GM12874 (cell line): ENCODE measurements around the gene FCHO1.

Source experiments
- TF ChIP-seq, protein P1 (sequence below): IDR thresholded peaks from 2 replicates; pipeline ENCODE4 v1.5.1; 2011; ENCODE audit warnings: low read depth, mild to moderate bottlenecking, control low read depth, low read length, moderate library complexity; ENCODE audit not compliant: insufficient read depth

Gene FCHO1

DNA sequence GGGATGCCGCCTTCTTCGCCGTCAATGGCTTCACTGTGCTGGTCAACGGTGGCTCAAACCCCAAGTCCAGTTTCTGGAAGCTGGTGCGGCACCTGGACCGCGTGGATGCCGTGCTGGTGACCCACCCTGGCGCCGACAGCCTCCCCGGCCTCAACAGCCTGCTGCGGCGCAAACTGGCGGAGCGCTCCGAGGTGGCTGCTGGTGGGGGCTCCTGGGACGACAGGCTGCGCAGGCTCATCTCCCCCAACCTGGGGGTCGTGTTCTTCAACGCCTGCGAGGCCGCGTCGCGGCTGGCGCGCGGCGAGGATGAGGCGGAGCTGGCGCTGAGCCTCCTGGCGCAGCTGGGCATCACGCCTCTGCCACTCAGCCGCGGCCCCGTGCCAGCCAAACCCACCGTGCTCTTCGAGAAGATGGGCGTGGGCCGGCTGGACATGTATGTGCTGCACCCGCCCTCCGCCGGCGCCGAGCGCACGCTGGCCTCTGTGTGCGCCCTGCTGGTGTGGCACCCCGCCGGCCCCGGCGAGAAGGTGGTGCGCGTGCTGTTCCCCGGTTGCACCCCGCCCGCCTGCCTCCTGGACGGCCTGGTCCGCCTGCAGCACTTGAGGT, 25.0 kb upstream of the FCHO1 start:
- TF ChIP-seq, protein P1, sequence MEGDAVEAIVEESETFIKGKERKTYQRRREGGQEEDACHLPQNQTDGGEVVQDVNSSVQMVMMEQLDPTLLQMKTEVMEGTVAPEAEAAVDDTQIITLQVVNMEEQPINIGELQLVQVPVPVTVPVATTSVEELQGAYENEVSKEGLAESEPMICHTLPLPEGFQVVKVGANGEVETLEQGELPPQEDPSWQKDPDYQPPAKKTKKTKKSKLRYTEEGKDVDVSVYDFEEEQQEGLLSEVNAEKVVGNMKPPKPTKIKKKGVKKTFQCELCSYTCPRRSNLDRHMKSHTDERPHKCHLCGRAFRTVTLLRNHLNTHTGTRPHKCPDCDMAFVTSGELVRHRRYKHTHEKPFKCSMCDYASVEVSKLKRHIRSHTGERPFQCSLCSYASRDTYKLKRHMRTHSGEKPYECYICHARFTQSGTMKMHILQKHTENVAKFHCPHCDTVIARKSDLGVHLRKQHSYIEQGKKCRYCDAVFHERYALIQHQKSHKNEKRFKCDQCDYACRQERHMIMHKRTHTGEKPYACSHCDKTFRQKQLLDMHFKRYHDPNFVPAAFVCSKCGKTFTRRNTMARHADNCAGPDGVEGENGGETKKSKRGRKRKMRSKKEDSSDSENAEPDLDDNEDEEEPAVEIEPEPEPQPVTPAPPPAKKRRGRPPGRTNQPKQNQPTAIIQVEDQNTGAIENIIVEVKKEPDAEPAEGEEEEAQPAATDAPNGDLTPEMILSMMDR = no peak

DNA sequence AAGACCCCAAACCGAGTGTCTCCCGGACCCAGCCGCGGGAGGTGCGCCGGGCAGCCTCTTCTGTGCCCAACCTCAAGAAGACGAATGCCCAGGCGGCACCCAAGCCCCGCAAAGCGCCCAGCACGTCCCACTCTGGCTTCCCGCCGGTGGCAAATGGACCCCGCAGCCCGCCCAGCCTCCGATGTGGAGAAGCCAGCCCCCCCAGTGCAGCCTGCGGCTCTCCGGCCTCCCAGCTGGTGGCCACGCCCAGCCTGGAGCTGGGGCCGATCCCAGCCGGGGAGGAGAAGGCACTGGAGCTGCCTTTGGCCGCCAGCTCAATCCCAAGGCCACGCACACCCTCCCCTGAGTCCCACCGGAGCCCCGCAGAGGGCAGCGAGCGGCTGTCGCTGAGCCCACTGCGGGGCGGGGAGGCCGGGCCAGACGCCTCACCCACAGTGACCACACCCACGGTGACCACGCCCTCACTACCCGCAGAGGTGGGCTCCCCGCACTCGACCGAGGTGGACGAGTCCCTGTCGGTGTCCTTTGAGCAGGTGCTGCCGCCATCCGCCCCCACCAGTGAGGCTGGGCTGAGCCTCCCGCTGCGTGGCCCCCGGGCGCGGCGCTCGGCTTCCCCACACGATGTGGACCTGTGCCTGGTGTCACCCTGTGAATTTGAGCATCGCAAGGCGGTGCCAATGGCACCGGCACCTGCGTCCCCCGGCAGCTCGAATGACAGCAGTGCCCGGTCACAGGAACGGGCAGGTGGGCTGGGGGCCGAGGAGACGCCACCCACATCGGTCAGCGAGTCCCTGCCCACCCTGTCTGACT, 24.1 kb upstream of the FCHO1 start:
- TF ChIP-seq, protein P1 = no peak

DNA sequence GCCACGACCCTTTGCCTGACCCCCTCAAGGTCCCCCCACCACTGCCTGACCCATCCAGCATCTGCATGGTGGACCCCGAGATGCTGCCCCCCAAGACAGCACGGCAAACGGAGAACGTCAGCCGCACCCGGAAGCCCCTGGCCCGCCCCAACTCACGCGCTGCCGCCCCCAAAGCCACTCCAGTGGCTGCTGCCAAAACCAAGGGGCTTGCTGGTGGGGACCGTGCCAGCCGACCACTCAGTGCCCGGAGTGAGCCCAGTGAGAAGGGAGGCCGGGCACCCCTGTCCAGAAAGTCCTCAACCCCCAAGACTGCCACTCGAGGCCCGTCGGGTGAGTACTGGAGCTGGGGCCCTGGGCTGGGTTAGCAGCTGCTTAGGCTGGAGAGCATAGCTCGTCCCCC, 23.4 kb upstream of the FCHO1 start:
- TF ChIP-seq, protein P1 = no peak

DNA sequence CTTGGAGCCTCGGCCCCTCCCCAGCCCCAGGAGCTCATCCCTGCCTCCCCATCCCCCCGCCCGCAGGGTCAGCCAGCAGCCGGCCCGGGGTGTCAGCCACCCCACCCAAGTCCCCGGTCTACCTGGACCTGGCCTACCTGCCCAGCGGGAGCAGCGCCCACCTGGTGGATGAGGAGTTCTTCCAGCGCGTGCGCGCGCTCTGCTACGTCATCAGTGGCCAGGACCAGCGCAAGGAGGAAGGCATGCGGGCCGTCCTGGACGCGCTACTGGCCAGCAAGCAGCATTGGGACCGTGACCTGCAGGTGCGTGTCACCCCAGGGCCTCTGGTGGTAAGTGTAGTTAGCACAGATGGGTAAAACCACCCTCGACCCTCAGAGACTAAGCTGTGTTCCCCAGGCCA, 18.1 kb upstream of the FCHO1 start:
- TF ChIP-seq, protein P1 = no peak

DNA sequence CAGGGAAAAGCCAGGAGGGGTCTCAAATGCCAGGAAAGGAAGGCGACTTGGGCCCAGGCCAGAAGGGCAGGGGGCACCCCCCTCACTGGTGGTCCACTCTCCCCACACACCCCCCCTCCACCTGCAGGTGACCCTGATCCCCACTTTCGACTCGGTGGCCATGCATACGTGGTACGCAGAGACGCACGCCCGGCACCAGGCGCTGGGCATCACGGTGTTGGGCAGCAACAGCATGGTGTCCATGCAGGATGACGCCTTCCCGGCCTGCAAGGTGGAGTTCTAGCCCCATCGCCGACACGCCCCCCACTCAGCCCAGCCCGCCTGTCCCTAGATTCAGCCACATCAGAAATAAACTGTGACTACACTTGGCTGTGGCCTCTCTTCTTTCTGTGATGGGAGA, 17.1 kb upstream of the FCHO1 start:
- TF ChIP-seq, protein P1 = no peak

DNA sequence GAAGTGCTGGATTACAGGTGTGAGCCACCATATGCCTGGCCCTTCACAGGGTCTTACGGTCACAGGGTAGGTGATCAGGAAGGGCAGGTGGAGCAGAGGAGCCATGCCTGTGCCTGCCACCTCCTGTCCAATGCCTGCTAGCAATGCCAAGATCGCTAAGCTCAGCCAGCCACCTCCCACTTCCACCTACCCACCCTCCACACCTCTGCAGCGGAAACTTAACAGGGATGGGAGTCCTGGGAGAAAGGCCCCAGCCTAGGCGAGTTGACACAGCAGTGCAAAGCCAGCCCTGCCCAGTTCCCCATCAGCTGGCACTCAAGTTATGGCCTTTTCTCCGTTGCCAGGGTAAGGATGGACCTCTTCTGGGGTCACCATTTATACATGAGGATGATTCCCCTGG, 15.9 kb upstream of the FCHO1 start:
- TF ChIP-seq, protein P1 = no peak

DNA sequence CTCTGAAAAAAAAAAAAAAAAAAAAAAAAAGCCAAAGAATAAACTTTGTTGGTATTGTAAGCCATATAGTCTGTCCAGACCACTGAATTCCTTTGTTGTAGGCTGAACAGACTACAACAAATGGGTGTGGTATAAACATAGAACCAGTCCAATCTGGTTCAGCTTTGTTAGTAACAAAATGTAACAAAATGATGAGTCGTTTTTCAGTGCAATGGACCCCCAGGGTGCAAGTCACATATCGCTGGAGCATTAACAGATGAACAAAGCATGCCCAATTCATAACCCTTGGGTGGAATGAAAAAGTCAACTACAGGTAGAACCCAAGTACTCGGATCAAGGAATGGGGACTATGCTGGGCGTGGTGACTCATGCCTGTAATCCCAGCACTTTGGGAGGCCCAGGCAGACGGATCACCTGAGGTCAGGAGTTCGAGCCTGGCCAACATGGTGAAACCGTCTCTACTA, 13.6 kb upstream of the FCHO1 start:
- TF ChIP-seq, protein P1 = no peak
